WTC11 (cell line): ENCODE data around the gene ARHGAP15.

Source experiments
- AFF4 ChIP-seq: sonication (generic); formaldehyde crosslinking; IDR thresholded peaks from 2 replicates; pipeline ENCODE4 v1.8.1; 2023; ENCODE audit warnings: mild to moderate bottlenecking, missing genetic modification reagents, borderline replicate concordance
- ARID4B ChIP-seq: sonication (generic); formaldehyde crosslinking; IDR thresholded peaks from 2 replicates; pipeline ENCODE4 v1.8.0; 2023; ENCODE audit warnings: missing genetic modification reagents, mild to moderate bottlenecking, borderline replicate concordance
- CREB1 ChIP-seq: sonication (generic); formaldehyde crosslinking; IDR thresholded peaks from 2 replicates; pipeline ENCODE4 v1.8.0; 2023; ENCODE audit warnings: mild to moderate bottlenecking, missing genetic modification reagents
- CREM ChIP-seq: sonication (generic); formaldehyde crosslinking; IDR thresholded peaks from 2 replicates; pipeline ENCODE4 v1.8.1; 2022; ENCODE audit warnings: mild to moderate bottlenecking, missing genetic modification reagents, moderate library complexity
- CTCF ChIP-seq: fragments of 200-600 bp; IDR thresholded peaks from 2 replicates; pipeline ENCODE4 v1.8.0; 2022; ENCODE audit warnings: antibody characterized with exemption
- GABPB1 ChIP-seq: sonication (generic); formaldehyde crosslinking; IDR thresholded peaks from 2 replicates; pipeline ENCODE4 v1.8.1; 2023; ENCODE audit warnings: mild to moderate bottlenecking, missing genetic modification reagents
- HMGA2 ChIP-seq: fragments of 250-450 bp; sonication (Bioruptor Pico); IDR thresholded peaks from 2 replicates; pipeline ENCODE4 v1.4.0; 2021; ENCODE audit warnings: mild to moderate bottlenecking, moderate library complexity
- IRF2 ChIP-seq: sonication (generic); formaldehyde crosslinking; IDR thresholded peaks from 2 replicates; pipeline ENCODE4 v1.8.0; 2022; ENCODE audit warnings: low read depth, missing genetic modification reagents, borderline replicate concordance
- JUN ChIP-seq: sonication (generic); formaldehyde crosslinking; IDR thresholded peaks from 2 replicates; pipeline ENCODE4 v1.8.0; 2023; ENCODE audit warnings: mild to moderate bottlenecking, missing genetic modification reagents
- KAT7 ChIP-seq: sonication (generic); formaldehyde crosslinking; IDR thresholded peaks from 2 replicates; pipeline ENCODE4 v1.8.1; 2023; ENCODE audit warnings: missing genetic modification reagents, mild to moderate bottlenecking, borderline replicate concordance
- MAX ChIP-seq: sonication (generic); formaldehyde crosslinking; IDR thresholded peaks from 2 replicates; pipeline ENCODE4 v1.8.0; 2022; ENCODE audit warnings: mild to moderate bottlenecking, missing genetic modification reagents
- MLX ChIP-seq: sonication (generic); formaldehyde crosslinking; IDR thresholded peaks from 2 replicates; pipeline ENCODE4 v1.8.1; 2023; ENCODE audit warnings: mild to moderate bottlenecking, missing genetic modification reagents, moderate library complexity
- MXD4 ChIP-seq: fragments of 250-450 bp; sonication (Bioruptor Pico); IDR thresholded peaks from 2 replicates; pipeline ENCODE4 v1.8.0; 2021; ENCODE audit warnings: mild to moderate bottlenecking, moderate library complexity, borderline replicate concordance
- USF2 ChIP-seq: sonication (generic); formaldehyde crosslinking; IDR thresholded peaks from 2 replicates; pipeline ENCODE4 v1.8.1; 2023; ENCODE audit warnings: mild to moderate bottlenecking, missing genetic modification reagents, moderate library complexity

GRCh38 chr2:143452817-143453451 is 323.7 kb downstream of the ARHGAP15 start:
- TF ChIP-seq KAT7 (CRISPR knock-in tag) (no peak), IRF2 (no peak), ARID4B (CRISPR knock-in tag) (no peak), CTCF (no peak), JUN (no peak), HMGA2 (no peak), MAX (CRISPR knock-in tag) (no peak), CREB1 (CRISPR knock-in tag) (no peak), MLX (CRISPR knock-in tag) (no peak), AFF4 (no peak), CREM (CRISPR knock-in tag) (no peak), USF2 (CRISPR knock-in tag) (no peak), GABPB1 (CRISPR knock-in tag) (no peak), MXD4 (no peak)
